HG03064 (cell line): ENCODE measurements around the gene ZNF607.
A peak's percentile ranks its signal among the peaks of the same experiment; 100 is the strongest.
"Not testable (repeated sequence)": the region's sequence is repeated elsewhere in the genome, so short reads cannot be mapped to it uniquely, and the experiment has no call there.

Experiments
- ATAC-seq: cut with Tn5 transposase; IDR thresholded peaks from one replicate; pipeline ENCODE4 v1.9.1; 2021; ENCODE audit warnings: low read depth; ENCODE audit not compliant: unreplicated experiment

ZNF607 gene

GRCh38 chr19:37719111-37719926, at the start of gene ZNF607:
TSS of gene ZNF607 (minus strand) at chr19:37719761. CDS start at chr19:37711618, 8,143 bp downstream.
- peak; percentile 82 for ATAC-seq

GRCh38 chr19:37763488-37763887, 43.9 kb upstream of the ZNF607 start:
- no peak for ATAC-seq

- not testable (repeated sequence) for ATAC-seq
These were observed 38.1 kb upstream of the ZNF607 start for GRCh38 chr19:37757683-37758082.

GRCh38 chr19:37738371-37738770, 18.8 kb upstream of the ZNF607 start:
- no peak for ATAC-seq

- ATAC-seq, result no peak
These were observed 5.6 kb upstream of the ZNF607 start for GRCh38 chr19:37725181-37725580.

GRCh38 chr19:37719927-37720265, 335 bp upstream of the ZNF607 start:
- no peak for ATAC-seq

- no peak for ATAC-seq
These were observed 1.3 kb downstream of the ZNF607 start for GRCh38 chr19:37718304-37718703.

GRCh38 chr19:37716140-37716539, 3.4 kb downstream of the ZNF607 start:
- ATAC-seq, result no peak

- no peak for ATAC-seq
These were observed 13.4 kb downstream of the ZNF607 start for GRCh38 chr19:37706052-37706605.

- no peak for ATAC-seq
These were observed 20.5 kb downstream of the ZNF607 start for GRCh38 chr19:37699057-37699456.

GRCh38 chr19:37698216-37698615, 21.3 kb downstream of the ZNF607 start:
- no peak for ATAC-seq

GRCh38 chr19:37695144-37695899, 24.2 kb downstream of the ZNF607 start:
- no peak for ATAC-seq

- ATAC-seq, result no peak
These were observed 26.5 kb downstream of the ZNF607 start for GRCh38 chr19:37692956-37693620.

- ATAC-seq, result no peak
These were observed 27.6 kb downstream of the ZNF607 start for GRCh38 chr19:37691881-37692504.

GRCh38 chr19:37683520-37683919, 36.0 kb downstream of the ZNF607 start:
- ATAC-seq, result no peak

GRCh38 chr19:37669450-37669914, 50.1 kb downstream of the ZNF607 start:
- no peak for ATAC-seq

- ATAC-seq, result not testable (repeated sequence)
These were observed 62.4 kb downstream of the ZNF607 start for GRCh38 chr19:37657157-37657556.

GRCh38 chr19:37655689-37656371, 63.7 kb downstream of the ZNF607 start:
- ATAC-seq, result peak; percentile 55

- ATAC-seq, result peak; percentile 41
These were observed 64.3 kb downstream of the ZNF607 start, which contains the start of gene ZFP30 for GRCh38 chr19:37655301-37655688. TSS of gene ZFP30 (minus strand) at chr19:37655465. CDS start at chr19:37647822, 7,643 bp downstream.
